Measurements from ENCODE around the gene PPP4R4. TPM values are rescaled to one million over a fixed set of nuclear protein-coding genes. Genes with fewer than 3 reads are reported as not detected.

Gene PPP4R4
- total and polyA plus RNA-seq, 2 of the 4 experiments (the other 2 are of a cell fraction): 0.17 to 0.36 TPM

- no TSS peak for BruUV-seq (replicated peaks)
- WGBS, 2 experiments (ENCODE audit: extremely low coverage in 2 of 2, insufficient read length in 1 of 2): no CpG with 5 or more reads among the region's 1 CpG
- TF ChIP-seq MAFK (IDR thresholded peaks at IDR 0.05; ENCODE audit: low read depth, low read length) (no peak), CHD1 (IDR thresholded peaks at IDR 0.05; ENCODE audit: low read depth, low read length) (no peak), CTCF (conservative IDR thresholded peaks at IDR 0.05; ENCODE audit: low read depth, low read length) (no peak), RAD21 (IDR thresholded peaks at IDR 0.05; ENCODE audit: low read length) (no peak), ELK1 (IDR thresholded peaks at IDR 0.05; ENCODE audit: borderline replicate concordance, low read depth, low read length) (no peak)
- Histone ChIP-seq H3K23ac (ENCODE audit: low read depth, low read length) (no peak overlapping the region), H3K4me3 (ENCODE audit: insufficient read depth, low read depth, low read length) (no peak overlapping the region), H3K14ac (replicated peaks; ENCODE audit: low read depth, low read length) (no peak overlapping the region), H3K9ac (ENCODE audit: low read depth, low read length) (no peak overlapping the region), H2AK5ac (ENCODE audit: low read depth, low read length) (no peak overlapping the region), H3K79me1 (ENCODE audit: low read depth in 1 of 2, low read length in 2 of 2) (no peaks in the 10 kb centered on the region), H4K20me1 (ENCODE audit: insufficient read depth, low read length) (no peaks in the 10 kb centered on the region), H2BK15ac (ENCODE audit: low read depth, low read length) (no peak overlapping the region), H2BK20ac (ENCODE audit: low read depth, low read length) (no peak overlapping the region), H3K4ac (ENCODE audit: low read depth, low read length) (no peak overlapping the region), H3K27me3 (ENCODE audit: control insufficient read depth, insufficient read depth, low read length) (no peaks in the 10 kb centered on the region), H4K8ac (ENCODE audit: low read depth in 2 of 2, low read length in 2 of 2) (no peak overlapping the region), H3K9me3 (ENCODE audit: control insufficient read depth, insufficient read depth, low read length) (no peaks in the 10 kb centered on the region), H3K9me1 (ENCODE audit: insufficient read depth, low read length) (no peaks in the 10 kb centered on the region), H3K18ac (ENCODE audit: low read depth, low read length) (no peak overlapping the region), H2AK9ac (replicated peaks; ENCODE audit: low read depth, low read length, poor library complexity) (no peak overlapping the region), H3K56ac (ENCODE audit: extremely low read depth, insufficient read depth, low read length) (no peak overlapping the region), H3K4me2 (ENCODE audit: low read depth, low read length) (no peak overlapping the region), H4K5ac (ENCODE audit: low read depth, low read length) (no peak overlapping the region), H2BK5ac (ENCODE audit: low read depth, low read length, poor library complexity, severe bottlenecking) (no peak overlapping the region), H3K4me1 (ENCODE audit: control insufficient read depth, insufficient read depth, low read length) (no peaks in the 10 kb centered on the region), H3K36me3 (ENCODE audit: control insufficient read depth, insufficient read depth, low read length) (no peaks in the 10 kb centered on the region), H2BK120ac (ENCODE audit: low read depth, low read length) (no peak overlapping the region), H4K91ac (ENCODE audit: insufficient read depth, low read depth, low read length) (no peak overlapping the region), H2AFZ (replicated peaks; ENCODE audit: low read length, poor library complexity) (no peak overlapping the region), H3K27ac (ENCODE audit: insufficient read depth, low read length) (no peak overlapping the region)
- ATAC-seq (ENCODE audit: low read depth) (no peak), DNase-seq (no peak)
- in situ Hi-C loops (cut with MboI; ENCODE audit: low sequenced_read_pairs): no loop called here
- dilution Hi-C loops (cut with HindIII; ENCODE audit: low sequenced_read_pairs, unreplicated experiment): no loop called here
- POLR2A ChIA-PET (ENCODE audit: unreplicated experiment): no interaction called here
- intact Hi-C loops (cut with micrococcal nuclease): no loop called here
- CTCF ChIA-PET: interaction anchor here (0.6 kb wide), 1 partner anchor 340 kb away, joined by 3 read pairs; no protein-coding TSS in a partner anchor
Measured at GRCh38 chr14:94193776-94194175, 19.7 kb downstream of the PPP4R4 start.

All from IMR-90 (cell line).